Loucy (cell line): ENCODE measurements around the gene MYMK.

Experiments
- H2AFZ ChIP-seq: fragments of 200-600 bp; sonication (generic); 2 replicates; pipeline ENCODE4 v1.6.0; 2016; ENCODE audit warnings: antibody characterized with exemption, mild to moderate bottlenecking, low read length, moderate library complexity
- H3F3A ChIP-seq: fragments of 200-600 bp; 2 replicates; pipeline ENCODE4 v1.6.0; 2016; ENCODE audit warnings: antibody characterized with exemption, low read depth, mild to moderate bottlenecking
- H3K27me3 ChIP-seq: fragments of 200-600 bp; sonication (generic); 2 replicates; pipeline ENCODE4 v1.6.1; 2014; ENCODE audit warnings: low read length, mild to moderate bottlenecking; ENCODE audit not compliant: insufficient read depth, poor library complexity, severe bottlenecking
- H3K36me3 ChIP-seq: fragments of 200-600 bp; sonication (generic); 2 replicates; pipeline ENCODE4 v1.6.1; 2016; ENCODE audit warnings: low read length; ENCODE audit not compliant: insufficient read depth
- H3K4me1 ChIP-seq: fragments of 200-600 bp; sonication (generic); 2 replicates; pipeline ENCODE4 v1.5.1; 2014; ENCODE audit warnings: low read length, mild to moderate bottlenecking; ENCODE audit not compliant: insufficient read depth, poor library complexity, severe bottlenecking
- H3K4me2 ChIP-seq: fragments of 200-600 bp; sonication (generic); 2 replicates; pipeline ENCODE4 v1.6.0; 2014; ENCODE audit warnings: antibody characterized with exemption, low read length, low read depth, mild to moderate bottlenecking; ENCODE audit not compliant: poor library complexity, severe bottlenecking
- H3K4me3 ChIP-seq: fragments of 200-600 bp; sonication (generic); 2 replicates; pipeline ENCODE4 v1.5.1; 2014; ENCODE audit warnings: low read length, mild to moderate bottlenecking, mixed read lengths; ENCODE audit not compliant: poor library complexity, severe bottlenecking
- H3K79me2 ChIP-seq: fragments of 200-600 bp; sonication (generic); 2 replicates; pipeline ENCODE4 v1.6.1; 2014; ENCODE audit warnings: low read length; ENCODE audit not compliant: insufficient read depth
- H3K9ac ChIP-seq: fragments of 200-600 bp; sonication (generic); 2 replicates; pipeline ENCODE4 v1.6.0; 2014; ENCODE audit warnings: mild to moderate bottlenecking, low read depth, low read length, moderate library complexity; ENCODE audit not compliant: poor library complexity, severe bottlenecking
- H3K9me2 ChIP-seq: fragments of 200-600 bp; sonication (generic); replicated peaks from 2 replicates; pipeline ENCODE4 v1.6.1; 2016; ENCODE audit warnings: low read depth, low read length, mixed read lengths
- H3K9me3 ChIP-seq: fragments of 200-600 bp; sonication (generic); 2 replicates; pipeline ENCODE4 v1.6.1; 2014; ENCODE audit warnings: mild to moderate bottlenecking, antibody characterized with exemption, low read length, low read depth; ENCODE audit not compliant: insufficient read depth
- H4K20me1 ChIP-seq: fragments of 200-600 bp; sonication (generic); 2 replicates; pipeline ENCODE4 v1.6.0; 2014; ENCODE audit warnings: antibody characterized with exemption, low read length, mild to moderate bottlenecking; ENCODE audit not compliant: insufficient read depth, poor library complexity, severe bottlenecking
- CTCF ChIP-seq: fragments of 200-600 bp; sonication (generic); conservative IDR thresholded peaks from 2 replicates; pipeline ENCODE4 v1.5.1; 2014; ENCODE audit warnings: mild to moderate bottlenecking, antibody characterized with exemption, low read length
- EZH2phosphoT487 ChIP-seq: fragments of 200-600 bp; IDR thresholded peaks from 2 replicates; pipeline ENCODE4 v1.6.1; 2018; ENCODE audit warnings: antibody characterized with exemption, mild to moderate bottlenecking, moderate library complexity, borderline replicate concordance

MYMK gene

GRCh38 chr9:133519693-133520092 lies 5.1 kb downstream of the MYMK start:
- Histone ChIP-seq H3K4me1 (peaks cover 34% of the 10 kb centered on the region), H3K9me2 (no peaks in the 10 kb centered on the region), H2AFZ (no peak overlapping the region), H3K36me3 (no peaks in the 10 kb centered on the region), H3K4me2 (no peak overlapping the region), H3K4me3 (no peak overlapping the region), H4K20me1 (no peaks in the 10 kb centered on the region), H3K79me2 (no peaks in the 10 kb centered on the region), H3F3A (no peaks in the 10 kb centered on the region), H3K9ac (no peak overlapping the region), H3K27me3 (no peaks in the 10 kb centered on the region), H3K9me3 (no peaks in the 10 kb centered on the region)
- TF ChIP-seq CTCF (no peak), EZH2phosphoT487 (no peak)

- no peaks in the 10 kb centered on the region for H3K79me2 ChIP-seq
- no peaks in the 10 kb centered on the region for H3K27me3 ChIP-seq
- H2AFZ ChIP-seq, result no peak overlapping the region
- H3F3A ChIP-seq, result no peaks in the 10 kb centered on the region
- H3K4me3 ChIP-seq, result no peak overlapping the region
- H3K9ac ChIP-seq, result no peak overlapping the region
- H4K20me1 ChIP-seq, result no peaks in the 10 kb centered on the region
- TF ChIP-seq CTCF (no peak), EZH2phosphoT487 (no peak)
- H3K4me2 ChIP-seq, result no peak overlapping the region
- peaks cover 32% of the 10 kb centered on the region for H3K4me1 ChIP-seq
- H3K36me3 ChIP-seq, result no peaks in the 10 kb centered on the region
- no peaks in the 10 kb centered on the region for H3K9me2 ChIP-seq
- no peaks in the 10 kb centered on the region for H3K9me3 ChIP-seq
Observed at GRCh38 chr9:133518706-133519449, 5.9 kb downstream of the MYMK start.

- H4K20me1 ChIP-seq, result no peaks in the 10 kb centered on the region
- no peak overlapping the region for H3K4me2 ChIP-seq
- H3K9me2 ChIP-seq, result no peaks in the 10 kb centered on the region
- no peaks in the 10 kb centered on the region for H3K27me3 ChIP-seq
- no peaks in the 10 kb centered on the region for H3K9me3 ChIP-seq
- TF ChIP-seq CTCF (no peak), EZH2phosphoT487 (no peak)
- H2AFZ ChIP-seq, result no peak overlapping the region
- no peaks in the 10 kb centered on the region for H3F3A ChIP-seq
- H3K9ac ChIP-seq, result no peak overlapping the region
- H3K79me2 ChIP-seq, result no peaks in the 10 kb centered on the region
- H3K36me3 ChIP-seq, result no peaks in the 10 kb centered on the region
- no peak overlapping the region for H3K4me3 ChIP-seq
- H3K4me1 ChIP-seq, result peaks cover 30% of the 10 kb centered on the region
Observed at GRCh38 chr9:133518200-133518599, 6.6 kb downstream of the MYMK start.
